IMR-90 (cell line): ENCODE results near the gene ATP13A2. TPM values are rescaled to one million over a fixed set of nuclear protein-coding genes. Genes with fewer than 3 reads are reported as not detected.

Source experiments
- ATAC-seq: fragments of 200-7000 bp; cut with Tn5 transposase; 2 replicates; pipeline ENCODE4 v1.9.1; 2020; ENCODE audit warnings: low read depth, mild to moderate bottlenecking, moderate library complexity
- BruUV-seq: library from RNA; stranded (reverse); fragments of 400-500 nt; replicated peaks from 2 replicates; lab custom pipeline; 2021; lab: Mats Ljungman, UMichigan
- CTCF ChIA-PET: fragments of 300-600 bp; formaldehyde crosslinking; extraction: SDS; loops from one replicate; lab custom pipeline; 2021; ENCODE audit warnings: antibody characterized with exemption; lab: Yijun Ruan, JAX
- POLR2A ChIA-PET: fragments of 300-600 bp; sonication (Branson Sonifier 250); formaldehyde crosslinking; loops from one replicate; lab custom pipeline; 2022; ENCODE audit warnings: antibody characterized with exemption; ENCODE audit not compliant: unreplicated experiment; lab: Charles Lee
- DNase-seq: peaks from one replicate; pipeline ENCODE4 v3.0.0; 2013
- H2AFZ ChIP-seq: replicated peaks from 2 replicates; pipeline ENCODE3; 2013; ENCODE audit warnings: low read length, mild to moderate bottlenecking; ENCODE audit not compliant: poor library complexity
- H2AK5ac ChIP-seq: 2 replicates; pipeline ENCODE4 v1.6.1; 2013; ENCODE audit warnings: low read depth, low read length, inconsistent platforms
- H2AK9ac ChIP-seq: replicated peaks from 2 replicates; pipeline ENCODE3; 2013; ENCODE audit warnings: mild to moderate bottlenecking, low read depth, low read length, moderate library complexity; ENCODE audit not compliant: poor library complexity
- H2BK120ac ChIP-seq: 2 replicates; pipeline ENCODE4 v1.6.1; 2013; ENCODE audit warnings: low read depth, low read length, inconsistent platforms
- H2BK15ac ChIP-seq: 3 replicates; pipeline ENCODE4 v1.6.1; 2013; ENCODE audit warnings: low read depth, low read length, inconsistent platforms
- H2BK20ac ChIP-seq: 2 replicates; pipeline ENCODE4 v1.6.1; 2013; ENCODE audit warnings: low read depth, mild to moderate bottlenecking, inconsistent platforms, low read length, moderate library complexity
- H2BK5ac ChIP-seq: 2 replicates; pipeline ENCODE4 v1.6.1; 2013; ENCODE audit warnings: mild to moderate bottlenecking, low read depth, low read length, inconsistent platforms; ENCODE audit not compliant: poor library complexity, severe bottlenecking
- H3K14ac ChIP-seq: replicated peaks from 2 replicates; pipeline ENCODE4 v1.6.1; 2013; ENCODE audit warnings: low read depth, low read length, inconsistent platforms
- H3K18ac ChIP-seq: 2 replicates; pipeline ENCODE4 v1.6.1; 2013; ENCODE audit warnings: low read depth, low read length, control low read depth
- H3K23ac ChIP-seq: 2 replicates; pipeline ENCODE4 v1.6.1; 2013; ENCODE audit warnings: low read depth, low read length, inconsistent platforms
- H3K27ac ChIP-seq: 2 replicates; pipeline ENCODE4 v1.5.1; 2013; ENCODE audit warnings: mild to moderate bottlenecking, control low read depth, low read length; ENCODE audit not compliant: insufficient read depth
- H3K27me3 ChIP-seq: 2 replicates; pipeline ENCODE4 v1.6.1; 2013; ENCODE audit warnings: low read length; ENCODE audit not compliant: control insufficient read depth, insufficient read depth
- H3K36me3 ChIP-seq: 2 replicates; pipeline ENCODE4 v1.6.1; 2013; ENCODE audit warnings: low read length, mixed read lengths; ENCODE audit not compliant: control insufficient read depth, insufficient read depth
- H3K4ac ChIP-seq: 2 replicates; pipeline ENCODE4 v1.6.1; 2013; ENCODE audit warnings: low read depth, low read length, inconsistent platforms
- H3K4me1 ChIP-seq: 2 replicates; pipeline ENCODE4 v1.6.1; 2013; ENCODE audit warnings: low read length, mixed read lengths; ENCODE audit not compliant: control insufficient read depth, insufficient read depth
- H3K4me2 ChIP-seq: 2 replicates; pipeline ENCODE4 v1.6.1; 2013; ENCODE audit warnings: low read depth, mild to moderate bottlenecking, control low read depth, low read length, moderate library complexity
- H3K4me3 ChIP-seq: 2 replicates; pipeline ENCODE4 v1.5.1; 2013; ENCODE audit warnings: low read depth, mild to moderate bottlenecking, control low read depth, low read length, moderate library complexity; ENCODE audit not compliant: insufficient read depth
- H3K56ac ChIP-seq: 2 replicates; pipeline ENCODE4 v1.6.1; 2013; ENCODE audit warnings: low read length, inconsistent platforms; ENCODE audit not compliant: insufficient read depth; ENCODE audit errors: extremely low read depth
- H3K79me1 ChIP-seq, 2 experiments: 2 replicates each; pipeline ENCODE4 v1.6.1; 2013; ENCODE audit warnings: low read length in 2 of 2, inconsistent platforms in 1 of 2, low read depth in 1 of 2
- H3K9ac ChIP-seq: 2 replicates; pipeline ENCODE4 v1.6.1; 2013; ENCODE audit warnings: low read depth, low read length, control low read depth
- H3K9me1 ChIP-seq: 2 replicates; pipeline ENCODE4 v1.6.1; 2013; ENCODE audit warnings: low read length, inconsistent platforms; ENCODE audit not compliant: insufficient read depth
- H3K9me3 ChIP-seq: 2 replicates; pipeline ENCODE4 v1.6.1; 2013; ENCODE audit warnings: low read length; ENCODE audit not compliant: control insufficient read depth, insufficient read depth
- H4K20me1 ChIP-seq: 2 replicates; pipeline ENCODE4 v1.6.1; 2013; ENCODE audit warnings: low read length, inconsistent platforms; ENCODE audit not compliant: insufficient read depth
- H4K5ac ChIP-seq: 2 replicates; pipeline ENCODE4 v1.6.1; 2013; ENCODE audit warnings: mild to moderate bottlenecking, low read depth, low read length, control low read depth
- H4K8ac ChIP-seq, 2 experiments: 2 replicates each; pipeline ENCODE4 v1.6.1; 2013; ENCODE audit warnings: low read depth in 2 of 2, low read length in 2 of 2, control low read depth in 1 of 2, inconsistent platforms in 1 of 2
- H4K91ac ChIP-seq: 2 replicates; pipeline ENCODE4 v1.6.1; 2013; ENCODE audit warnings: low read depth, low read length, inconsistent platforms; ENCODE audit not compliant: insufficient read depth
- BHLHE40 ChIP-seq: fragments of 150-350 bp; IDR thresholded peaks from 2 replicates; pipeline ENCODE4 v1.6.1; 2016; ENCODE audit warnings: mild to moderate bottlenecking, low read depth, low read length
- CEBPB ChIP-seq: IDR thresholded peaks from 2 replicates; pipeline ENCODE4 v1.6.1; 2012; ENCODE audit warnings: low read depth, low read length, improper control_type of control experiment
- CHD1 ChIP-seq: IDR thresholded peaks from 2 replicates; pipeline ENCODE4 v1.6.1; 2012; ENCODE audit warnings: low read depth, low read length, improper control_type of control experiment
- FOS ChIP-seq: fragments of 150-350 bp; IDR thresholded peaks from 2 replicates; pipeline ENCODE4 v1.6.1; 2016; ENCODE audit warnings: low read depth, low read length
- MAFK ChIP-seq: IDR thresholded peaks from 2 replicates; pipeline ENCODE4 v1.6.1; 2012; ENCODE audit warnings: low read depth, low read length, improper control_type of control experiment
- MAZ ChIP-seq: IDR thresholded peaks from 2 replicates; pipeline ENCODE4 v1.6.1; 2012; ENCODE audit warnings: low read depth, mild to moderate bottlenecking, low read length, improper control_type of control experiment, moderate library complexity, borderline replicate concordance
- MXI1 ChIP-seq: IDR thresholded peaks from 2 replicates; pipeline ENCODE4 v1.6.1; 2012; ENCODE audit warnings: low read depth, mild to moderate bottlenecking, low read length, moderate library complexity, borderline replicate concordance
- NFE2L2 ChIP-seq: fragments of 150-350 bp; IDR thresholded peaks from 2 replicates; pipeline ENCODE4 v1.6.1; 2016; ENCODE audit warnings: low read depth, mild to moderate bottlenecking, low read length
- POLR2A ChIP-seq: IDR thresholded peaks from 2 replicates; pipeline ENCODE4 v1.6.1; 2012; ENCODE audit warnings: mild to moderate bottlenecking, low read depth, low read length
- RAD21 ChIP-seq: IDR thresholded peaks from 2 replicates; pipeline ENCODE4 v1.6.1; 2012; ENCODE audit warnings: low read length, improper control_type of control experiment
- RCOR1 ChIP-seq: IDR thresholded peaks from 2 replicates; pipeline ENCODE4 v1.6.1; 2012; ENCODE audit warnings: mild to moderate bottlenecking, low read length, improper control_type of control experiment; ENCODE audit not compliant: insufficient replicate concordance
- RFX5 ChIP-seq: IDR thresholded peaks from 2 replicates; pipeline ENCODE4 v1.8.0; 2012; ENCODE audit warnings: low read depth, mild to moderate bottlenecking, low read length, moderate library complexity
- SMC3 ChIP-seq: fragments of 150-350 bp; IDR thresholded peaks from 2 replicates; pipeline ENCODE4 v1.6.1; 2016; ENCODE audit warnings: low read depth, mild to moderate bottlenecking, antibody characterized with exemption, low read length, moderate library complexity
- WGBS, 2 experiments: methylation state at CpG; one replicate each; pipeline versions ENCODE4 v1.1.5 to v1.1.7; 2013; ENCODE audit warnings: missing lambda C conversion rate in 2 of 2; ENCODE audit not compliant: insufficient read length in 1 of 2; ENCODE audit errors: extremely low coverage in 2 of 2; 5-methylcytosine and 5-hydroxymethylcytosine counted together
- dilution Hi-C: fragments of 300-500 bp; cut with HindIII; formaldehyde crosslinking; loops from one replicate; pipeline ENCODE4 v1.14.3; 2018; ENCODE audit warnings: low sequenced_read_pairs; ENCODE audit not compliant: unreplicated experiment
- in situ Hi-C: fragments of 300-500 bp; cut with MboI; formaldehyde crosslinking; loops from 3 replicates; pipeline ENCODE4 v1.14.3; 2019; ENCODE audit warnings: low sequenced_read_pairs, inconsistent platforms, mixed read lengths
- intact Hi-C: fragments of 100-400 bp; cut with micrococcal nuclease; formaldehyde crosslinking; loops from 2 replicates; pipeline ENCODE4 v1.10.0; 2022
- polyA plus RNA-seq, 3 experiments: library from polyadenylated mRNA; depleted of rRNA; stranded (reverse); fragments of >200 nt; gene quantifications; 2 replicates each; pipeline ENCODE4 v1.2.3, GENCODE V29; 2012; ENCODE audit warnings: low replicate concordance in 1 of 3
- total RNA-seq: library from RNA; depleted of rRNA; stranded (reverse); fragments of >200 nt; gene quantifications from 2 replicates; pipeline ENCODE4 v1.2.3, GENCODE V29; 2012
- TF ChIP-seq, protein P1 (sequence below): fragments of 150-350 bp; IDR thresholded peaks from 2 replicates; pipeline ENCODE4 v1.6.1; 2016; ENCODE audit warnings: low read depth, mild to moderate bottlenecking, low read length, moderate library complexity, borderline replicate concordance
- TF ChIP-seq, protein P2 (sequence below): fragments of 150-350 bp; IDR thresholded peaks from 2 replicates; pipeline ENCODE4 v1.6.1; 2017; ENCODE audit warnings: mild to moderate bottlenecking, antibody characterized with exemption, low read length, low read depth
- TF ChIP-seq, protein P3 (sequence below): conservative IDR thresholded peaks from 2 replicates; pipeline ENCODE4 v1.5.1; 2012; ENCODE audit warnings: mild to moderate bottlenecking, low read depth, low read length, improper control_type of control experiment

Gene ATP13A2
- total and polyA plus RNA-seq, 2 of the 4 experiments (the other 2 are of a cell fraction), result 5.7 to 18.9 TPM

DNA sequence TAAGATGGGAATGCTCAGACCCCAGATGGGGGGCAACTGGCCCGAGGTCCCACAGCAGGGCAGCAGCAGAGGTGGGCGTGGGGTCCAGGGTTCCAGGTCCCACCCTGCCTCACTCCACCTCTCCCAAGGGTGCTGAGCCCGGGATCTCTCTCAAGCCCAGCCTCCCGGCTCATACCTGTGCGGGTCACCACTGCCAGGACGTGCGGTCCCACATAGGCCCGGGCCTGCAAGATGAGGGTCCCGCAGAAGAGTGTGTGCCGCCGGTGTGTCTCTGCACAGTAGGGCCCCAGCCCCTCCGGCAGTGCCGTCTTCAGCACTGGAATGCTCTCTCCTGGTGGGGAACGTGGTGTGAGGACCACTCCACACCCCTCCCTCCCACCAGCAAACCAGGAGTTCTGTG lies 14.9 kb downstream of the ATP13A2 start:
- H4K5ac ChIP-seq, result no peak overlapping the region
- BruUV-seq, result no TSS peak
- H3K4me2 ChIP-seq, result no peak overlapping the region
- ChIA-PET CTCF (no interaction called here), POLR2A (no interaction called here)
- H3K4me3 ChIP-seq, result no peak overlapping the region
- H2BK20ac ChIP-seq, result no peak overlapping the region
- no peak overlapping the region for H2AK9ac ChIP-seq
- H4K8ac ChIP-seq, result no peak overlapping the region
- no peak overlapping the region for H2BK15ac ChIP-seq
- H3K18ac ChIP-seq, result no peak overlapping the region
- no peak overlapping the region for H3K9ac ChIP-seq
- intact Hi-C loops (no loop called here), in situ Hi-C loops (no loop called here), dilution Hi-C loops (no loop called here)
- no peak overlapping the region for H4K91ac ChIP-seq
- H3K9me3 ChIP-seq, result no peaks in the 10 kb centered on the region
- peaks cover 6% of the 10 kb centered on the region for H3K36me3 ChIP-seq
- no peaks in the 10 kb centered on the region for H3K79me1 ChIP-seq
- no peaks in the 10 kb centered on the region for H3K9me1 ChIP-seq
- no peak overlapping the region for H3K14ac ChIP-seq
- no peak overlapping the region for H3K27ac ChIP-seq
- no peak overlapping the region for H2AK5ac ChIP-seq
- no peaks in the 10 kb centered on the region for H3K4me1 ChIP-seq
- H2AFZ ChIP-seq, result no peak overlapping the region
- H3K56ac ChIP-seq, result no peak overlapping the region
- H3K27me3 ChIP-seq, result no peaks in the 10 kb centered on the region
- DNase-seq, result no peak
- no peak overlapping the region for H2BK120ac ChIP-seq
- no peak for TF ChIP-seq MAFK
- no peak for TF ChIP-seq CHD1
- no peak for TF ChIP-seq RFX5
- TF ChIP-seq MXI1, result no peak
- TF ChIP-seq NFE2L2, result no peak
- no peak for TF ChIP-seq POLR2A
- no peak for TF ChIP-seq RCOR1
- TF ChIP-seq FOS, result no peak
- TF ChIP-seq, protein P1, sequence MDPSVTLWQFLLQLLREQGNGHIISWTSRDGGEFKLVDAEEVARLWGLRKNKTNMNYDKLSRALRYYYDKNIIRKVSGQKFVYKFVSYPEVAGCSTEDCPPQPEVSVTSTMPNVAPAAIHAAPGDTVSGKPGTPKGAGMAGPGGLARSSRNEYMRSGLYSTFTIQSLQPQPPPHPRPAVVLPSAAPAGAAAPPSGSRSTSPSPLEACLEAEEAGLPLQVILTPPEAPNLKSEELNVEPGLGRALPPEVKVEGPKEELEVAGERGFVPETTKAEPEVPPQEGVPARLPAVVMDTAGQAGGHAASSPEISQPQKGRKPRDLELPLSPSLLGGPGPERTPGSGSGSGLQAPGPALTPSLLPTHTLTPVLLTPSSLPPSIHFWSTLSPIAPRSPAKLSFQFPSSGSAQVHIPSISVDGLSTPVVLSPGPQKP, result no peak
- no peak for TF ChIP-seq SMC3
- TF ChIP-seq BHLHE40, result no peak
- no peak for TF ChIP-seq MAZ
- TF ChIP-seq, protein P2, sequence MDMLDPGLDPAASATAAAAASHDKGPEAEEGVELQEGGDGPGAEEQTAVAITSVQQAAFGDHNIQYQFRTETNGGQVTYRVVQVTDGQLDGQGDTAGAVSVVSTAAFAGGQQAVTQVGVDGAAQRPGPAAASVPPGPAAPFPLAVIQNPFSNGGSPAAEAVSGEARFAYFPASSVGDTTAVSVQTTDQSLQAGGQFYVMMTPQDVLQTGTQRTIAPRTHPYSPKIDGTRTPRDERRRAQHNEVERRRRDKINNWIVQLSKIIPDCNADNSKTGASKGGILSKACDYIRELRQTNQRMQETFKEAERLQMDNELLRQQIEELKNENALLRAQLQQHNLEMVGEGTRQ, result no peak
- no peak for TF ChIP-seq CEBPB
- TF ChIP-seq, protein P3, sequence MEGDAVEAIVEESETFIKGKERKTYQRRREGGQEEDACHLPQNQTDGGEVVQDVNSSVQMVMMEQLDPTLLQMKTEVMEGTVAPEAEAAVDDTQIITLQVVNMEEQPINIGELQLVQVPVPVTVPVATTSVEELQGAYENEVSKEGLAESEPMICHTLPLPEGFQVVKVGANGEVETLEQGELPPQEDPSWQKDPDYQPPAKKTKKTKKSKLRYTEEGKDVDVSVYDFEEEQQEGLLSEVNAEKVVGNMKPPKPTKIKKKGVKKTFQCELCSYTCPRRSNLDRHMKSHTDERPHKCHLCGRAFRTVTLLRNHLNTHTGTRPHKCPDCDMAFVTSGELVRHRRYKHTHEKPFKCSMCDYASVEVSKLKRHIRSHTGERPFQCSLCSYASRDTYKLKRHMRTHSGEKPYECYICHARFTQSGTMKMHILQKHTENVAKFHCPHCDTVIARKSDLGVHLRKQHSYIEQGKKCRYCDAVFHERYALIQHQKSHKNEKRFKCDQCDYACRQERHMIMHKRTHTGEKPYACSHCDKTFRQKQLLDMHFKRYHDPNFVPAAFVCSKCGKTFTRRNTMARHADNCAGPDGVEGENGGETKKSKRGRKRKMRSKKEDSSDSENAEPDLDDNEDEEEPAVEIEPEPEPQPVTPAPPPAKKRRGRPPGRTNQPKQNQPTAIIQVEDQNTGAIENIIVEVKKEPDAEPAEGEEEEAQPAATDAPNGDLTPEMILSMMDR, result no peak
- no peak for TF ChIP-seq RAD21
- no peak overlapping the region for H3K23ac ChIP-seq
- no peak for ATAC-seq
- no peak overlapping the region for H2BK5ac ChIP-seq
- WGBS, 2 experiments, result 100% methylated on average over 4 of the region's 14 CpGs; no CpG with 5 or more reads in 1 of the 2 experiments
- H4K20me1 ChIP-seq, result no peaks in the 10 kb centered on the region; the same call in 1 of the 2 replicates
- no peak overlapping the region for H3K4ac ChIP-seq
